GM21529 (cell line): Measurements from ENCODE around the gene ACO1.
A peak's percentile ranks its signal among the peaks of the same experiment; 100 is the strongest.

Experiments
- ATAC-seq: cut with Tn5 transposase; IDR thresholded peaks from one replicate; pipeline ENCODE4 v1.9.1; 2021; ENCODE audit not compliant: unreplicated experiment

Gene ACO1

GRCh38 chr9:32382565-32383320 is 1.7 kb upstream of the ACO1 start:
- no peak for ATAC-seq

GRCh38 chr9:32384002-32384363 is 460 bp upstream of the ACO1 start:
- ATAC-seq, result no peak

GRCh38 chr9:32385152-32385884 is 875 bp downstream of the ACO1 start:
- no peak for ATAC-seq

- ATAC-seq, result no peak
Measured at GRCh38 chr9:32385885-32386283, 1.4 kb downstream of the ACO1 start.

GRCh38 chr9:32387256-32387655 is 2.8 kb downstream of the ACO1 start:
- no peak for ATAC-seq

- no peak for ATAC-seq
Measured at GRCh38 chr9:32389365-32389764, 4.9 kb downstream of the ACO1 start.

GRCh38 chr9:32393911-32394310 is 9.5 kb downstream of the ACO1 start:
- ATAC-seq, result no peak

GRCh38 chr9:32394381-32395049 is 10.1 kb downstream of the ACO1 start:
- no peak for ATAC-seq

- ATAC-seq, result no peak
Measured at GRCh38 chr9:32395510-32396216, 11.2 kb downstream of the ACO1 start.

GRCh38 chr9:32398207-32398606 is 13.8 kb downstream of the ACO1 start:
- ATAC-seq, result no peak

- ATAC-seq, result no peak
Measured at GRCh38 chr9:32399110-32399815, 14.8 kb downstream of the ACO1 start.

- peak; percentile 61 for ATAC-seq
Measured at GRCh38 chr9:32401488-32401887, 17.0 kb downstream of the ACO1 start.

- no peak for ATAC-seq
Measured at GRCh38 chr9:32403567-32404260, 19.3 kb downstream of the ACO1 start.

- no peak for ATAC-seq
Measured at GRCh38 chr9:32404402-32404801, 20.0 kb downstream of the ACO1 start.

GRCh38 chr9:32404856-32405255 is 20.4 kb downstream of the ACO1 start:
- no peak for ATAC-seq

- no peak for ATAC-seq
Measured at GRCh38 chr9:32405506-32405905, 21.1 kb downstream of the ACO1 start.

- ATAC-seq, result no peak
Measured at GRCh38 chr9:32406046-32406445, 21.6 kb downstream of the ACO1 start.

GRCh38 chr9:32411753-32412152 is 27.3 kb downstream of the ACO1 start:
- no peak for ATAC-seq

- no peak for ATAC-seq
Measured at GRCh38 chr9:32412440-32412839, 28.0 kb downstream of the ACO1 start.

- ATAC-seq, result no peak
Measured at GRCh38 chr9:32413424-32413823, 29.0 kb downstream of the ACO1 start.
